Endothelial cell of umbilical vein (primary cell): Measurements from ENCODE around the gene TP53RK. TPM values are rescaled to one million over a fixed set of nuclear protein-coding genes. Genes with fewer than 3 reads are reported as not detected.

Experiments used
- BruUV-seq: library from RNA; stranded (reverse); fragments of 400-500 nt; replicated peaks from 2 replicates; lab custom pipeline; 2021; lab: Mats Ljungman, UMichigan
- CTCF ChIA-PET: fragments of 300-600, 350-600 bp; sonication (Branson Sonifier 250); formaldehyde crosslinking; loops from one replicate; lab custom pipeline; 2021; ENCODE audit warnings: antibody characterized with exemption, inconsistent platforms; lab: Charles Lee
- POLR2A ChIA-PET: fragments of 300-600, 350-600 bp; sonication (Branson Sonifier 250); formaldehyde crosslinking; loops from one replicate; lab custom pipeline; 2021; ENCODE audit warnings: antibody characterized with exemption, inconsistent platforms; lab: Charles Lee
- DNase-seq: peaks from one replicate; pipeline ENCODE4 v3.0.0-alpha.2; 2011; ENCODE audit warnings: low read depth, low spot score
- FAIRE-seq: peaks from 2 replicates; lab custom pipeline; 2011; peaks lifted over from hg19 to GRCh38; lab: Jason Lieb, UNC
- H2AFZ ChIP-seq: 2 replicates; pipeline ENCODE4 v1.6.0; 2012; ENCODE audit warnings: low read depth, low read length, control low read depth, inconsistent platforms
- H3K27ac ChIP-seq: 2 replicates; pipeline ENCODE4 v1.5.1; 2011; ENCODE audit warnings: low read depth, mild to moderate bottlenecking, control low read depth, low read length, moderate library complexity; ENCODE audit not compliant: insufficient read depth
- H3K27me3 ChIP-seq, 2 experiments: 2 replicates each; pipeline versions ENCODE4 v1.6.0 to v1.6.1; 2011; ENCODE audit warnings: low read length in 2 of 2, mixed read lengths in 1 of 2; ENCODE audit not compliant: control insufficient read depth in 2 of 2, insufficient read depth in 2 of 2
- H3K36me3 ChIP-seq, 2 experiments: 2 replicates in 1 of 2; 3 replicates in 1 of 2; pipeline ENCODE4 v1.5.1; 2011; ENCODE audit warnings: low read length in 2 of 2, mild to moderate bottlenecking in 1 of 2, moderate library complexity in 1 of 2; ENCODE audit not compliant: control insufficient read depth in 2 of 2, insufficient read depth in 2 of 2; ENCODE audit errors: extremely low read depth in 1 of 2
- H3K4me1 ChIP-seq: 3 replicates; pipeline ENCODE4 v1.5.1; 2011; ENCODE audit warnings: mild to moderate bottlenecking, low read length; ENCODE audit not compliant: control insufficient read depth, insufficient read depth; ENCODE audit errors: extremely low read depth
- H3K4me2 ChIP-seq: 2 replicates; pipeline ENCODE4 v1.6.1; 2011; ENCODE audit warnings: low read length, control low read depth, mixed read lengths; ENCODE audit not compliant: insufficient read depth
- H3K4me3 ChIP-seq, 3 experiments: fragments of 200-600 bp in 1 of 3; sonication (generic), shearing (Covaris generic) in 1 of 3; replicated peaks in 1 of 3; 2 replicates each; pipeline ENCODE4 v1.5.1; 2011 to 2016; ENCODE audit warnings: control low read depth in 3 of 3, low read length in 3 of 3, mild to moderate bottlenecking in 2 of 3, inconsistent platforms in 1 of 3, low read depth in 1 of 3, moderate library complexity in 1 of 3; ENCODE audit not compliant: insufficient read depth in 1 of 3
- H3K79me2 ChIP-seq: 2 replicates; pipeline ENCODE4 v1.6.0; 2012; ENCODE audit warnings: low read length, inconsistent platforms; ENCODE audit not compliant: control insufficient read depth, insufficient read depth
- H3K9ac ChIP-seq: replicated peaks from 2 replicates; pipeline ENCODE3; 2011; ENCODE audit warnings: low read length, control low read depth; ENCODE audit not compliant: insufficient read depth; ENCODE audit errors: extremely low read depth
- H3K9me1 ChIP-seq: replicated peaks from 3 replicates; pipeline ENCODE4 v1.6.0; 2011; ENCODE audit warnings: mild to moderate bottlenecking, low read length; ENCODE audit not compliant: control insufficient read depth, insufficient read depth; ENCODE audit errors: extremely low read depth
- H3K9me3 ChIP-seq: replicated peaks from 2 replicates; pipeline ENCODE4 v1.5.1; 2012; ENCODE audit warnings: low read length, inconsistent platforms; ENCODE audit not compliant: control insufficient read depth, insufficient read depth
- H4K20me1 ChIP-seq: replicated peaks from 2 replicates; pipeline ENCODE3; 2011; ENCODE audit warnings: mild to moderate bottlenecking, low read length; ENCODE audit not compliant: control insufficient read depth, insufficient read depth; ENCODE audit errors: extremely low read depth
- CTCF ChIP-seq, 2 donors: IDR thresholded peaks; 1 replicate in 1 of 2; 2 replicates in 1 of 2; pipeline ENCODE4 v1.5.1; 2011; ENCODE audit warnings: low read length in 2 of 2, mild to moderate bottlenecking in 2 of 2, moderate library complexity in 2 of 2, control low read depth in 1 of 2, inconsistent platforms in 1 of 2, low read depth in 1 of 2; ENCODE audit not compliant: insufficient read depth in 1 of 2; ENCODE audit errors: extremely low read depth in 1 of 2
- EZH2 ChIP-seq: IDR thresholded peaks from 2 replicates; pipeline ENCODE4 v1.6.1; 2012; ENCODE audit warnings: borderline replicate concordance, low read depth, mild to moderate bottlenecking, moderate library complexity, low read length, inconsistent platforms; ENCODE audit not compliant: severe bottlenecking
- dilution Hi-C: fragments of 300-500 bp; cut with MboI; formaldehyde crosslinking; loops from one replicate; pipeline ENCODE4 v1.15.0; 2019; ENCODE audit warnings: low sequenced_read_pairs; ENCODE audit not compliant: extremely low pct_ligation_motif_present
- intact Hi-C: fragments of 100-400 bp; cut with micrococcal nuclease; formaldehyde crosslinking; loops from one replicate; pipeline ENCODE4 v1.10.0; 2022
- polyA plus RNA-seq, 4 experiments: library from polyadenylated mRNA; depleted of rRNA in 3 of 4; stranded (reverse) in 3 of 4; unstranded in 1 of 4; fragments of >200 nt; gene quantifications; 2 replicates each; pipeline versions ENCODE4 v1.2.1 to v1.2.3, GENCODE V29; 2011 to 2012; ENCODE audit warnings: missing spikeins in 1 of 4
- total RNA-seq: library from RNA; stranded (reverse); gene quantifications from 2 replicates; pipeline ENCODE4 v1.2.3, GENCODE V29; 2021

The TP53RK gene
- total and polyA plus RNA-seq, 2 donors (not counting 3 experiments of a cell fraction or from before 2014, with no cell fraction given) = 7.0 to 13.1 TPM

GRCh38 chr20:46681032-46681854 lies 8.0 kb downstream of the TP53RK start:
- peak; percentile 80 for FAIRE-seq
- BruUV-seq = no TSS peak

More at GRCh38 chr20:46681032-46681854, 8.0 kb downstream of the TP53RK start:
- CTCF ChIA-PET = interaction anchor here (0.7 to 6.0 kb wide), 15 partner anchors 8 to 549 kb away, joined by 3 to 49 read pairs (median 4); partner anchors contain the start of gene TP53RK
- Histone ChIP-seq H3K4me3 (no peak overlapping the region), H3K27ac (no peak overlapping the region), H3K27me3 (no peaks in the 10 kb centered on the region), H3K36me3 (peaks cover 0 to 2% of the 10 kb centered on the region in 2 experiments), H3K4me2 (no peak overlapping the region), H3K79me2 (peaks cover 7% of the 10 kb centered on the region), H3K4me1 (peaks cover 3% of the 10 kb centered on the region), H4K20me1 (no peaks in the 10 kb centered on the region), H2AFZ (no peak overlapping the region), H3K9me1 (no peaks in the 10 kb centered on the region), H3K9me3 (no peaks in the 10 kb centered on the region), H3K9ac (no peak overlapping the region)
- POLR2A ChIA-PET = interaction anchor here (0.6 kb wide), 1 partner anchor 22 kb away, joined by 3 read pairs; no protein-coding TSS in a partner anchor
- dilution Hi-C loops = no loop called here
- intact Hi-C loops = loop anchor here (1.0 to 2.0 kb wide), 4 partner anchors 118 to 548 kb away; no protein-coding TSS in a partner anchor
- peak; percentile 52 for DNase-seq
- peak; percentile 69 to 75 for TF ChIP-seq CTCF (IDR thresholded peaks at IDR 0.05; ENCODE audit: extremely low read depth in 1 of 2, insufficient read depth in 1 of 2, low read depth in 1 of 2, low read length in 2 of 2)
- no peak for TF ChIP-seq EZH2
